SHP77 treated with DMSO at 0.1 percent for 48 hours (cell line): ENCODE data around the gene NGDN.
"Not testable (repeated sequence)": the region's sequence is repeated elsewhere in the genome, so short reads cannot be mapped to it uniquely, and the experiment has no call there.

Experiments
- DNase-seq: peaks from one replicate; lab custom pipeline; 2025; lab: John Stamatoyannopoulos, UW

Gene NGDN

GRCh38 chr14:23438101-23438971 lies 31.2 kb upstream of the NGDN start:
- no peak for DNase-seq

DNA sequence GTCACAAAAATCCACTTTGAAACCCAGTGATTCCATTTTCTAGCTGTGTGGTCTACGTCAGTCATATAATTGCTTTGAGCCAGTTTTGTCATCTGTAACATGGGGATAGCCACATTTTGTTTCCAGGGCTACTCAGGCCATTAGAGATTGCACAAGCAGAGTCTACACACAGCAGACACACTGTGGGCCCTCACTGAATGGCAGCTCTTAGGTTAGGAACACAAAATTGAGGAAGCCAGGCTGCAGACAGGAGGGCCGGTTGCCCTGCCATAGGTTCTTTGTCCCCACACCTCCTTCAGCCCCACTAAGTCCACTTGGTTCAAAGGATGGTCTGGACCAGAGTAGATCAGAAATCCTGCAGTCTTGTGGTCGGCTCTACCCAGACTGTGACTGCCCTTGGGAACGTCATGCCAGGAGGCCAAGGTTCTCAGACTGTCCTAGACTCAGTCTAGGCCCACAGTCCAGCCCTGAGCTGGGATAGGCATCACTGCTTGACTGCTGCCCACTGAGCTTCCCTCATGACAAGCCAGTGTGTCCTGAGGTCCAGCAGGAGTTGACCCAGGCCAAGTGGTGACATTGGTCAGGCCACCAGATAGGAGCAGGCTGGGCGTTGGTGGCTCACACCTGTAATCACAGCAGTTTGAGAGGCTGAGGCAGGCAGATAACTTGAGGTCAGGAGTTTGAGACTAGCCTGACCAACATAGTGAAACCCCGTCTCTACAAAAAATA lies 30.2 kb upstream of the NGDN start:
- no peak for DNase-seq

- no peak for DNase-seq
These were observed 28.4 kb upstream of the NGDN start for GRCh38 chr14:23441076-23441475.

- DNase-seq: no peak
These were observed 26.7 kb upstream of the NGDN start for GRCh38 chr14:23442721-23443356.

GRCh38 chr14:23443411-23443812 lies 26.1 kb upstream of the NGDN start:
- DNase-seq: no peak

DNA sequence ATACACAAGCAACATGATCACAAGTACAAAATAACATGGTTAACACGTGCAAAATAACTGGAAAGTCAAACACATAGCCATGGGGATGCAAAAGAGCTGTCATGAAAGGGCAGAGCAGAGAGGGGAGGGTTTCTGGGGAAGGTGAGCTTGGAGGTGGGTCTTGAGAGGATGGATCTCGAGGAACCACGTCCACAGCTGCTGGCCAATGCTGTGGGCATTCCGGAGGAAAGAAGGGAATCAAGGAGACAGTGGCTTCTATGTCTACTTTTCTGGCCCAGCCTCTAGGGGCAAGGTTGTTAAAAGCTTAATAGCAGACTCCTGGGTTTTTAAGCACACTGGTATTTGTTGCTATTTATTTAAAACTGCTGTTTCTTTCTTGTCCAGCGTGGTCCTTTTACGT lies 25.6 kb upstream of the NGDN start:
- DNase-seq: no peak

- no peak for DNase-seq
These were observed 25.2 kb upstream of the NGDN start for GRCh38 chr14:23444314-23444713.

DNA sequence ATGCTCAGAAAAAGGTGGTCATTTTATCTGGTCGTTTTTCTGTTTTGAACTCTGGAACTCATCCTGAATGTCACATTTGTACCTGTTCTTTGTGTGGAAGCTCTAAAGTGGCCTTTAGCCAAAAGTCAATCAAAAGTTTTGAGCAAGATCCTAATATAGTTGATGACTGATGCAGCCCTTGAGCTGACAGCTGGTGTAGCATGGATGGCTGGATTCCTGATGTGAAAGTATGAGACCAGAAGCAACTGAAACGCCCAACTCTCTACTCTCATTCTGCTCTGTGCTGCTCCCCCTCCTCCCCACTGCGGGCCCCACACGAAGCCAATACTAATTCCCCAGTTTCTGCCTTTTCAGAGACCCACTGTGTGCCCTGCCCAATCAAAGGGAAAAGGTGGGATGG lies 23.7 kb upstream of the NGDN start:
- no peak for DNase-seq

- DNase-seq: no peak
These were observed 23.1 kb upstream of the NGDN start for GRCh38 chr14:23446291-23446851.

DNA sequence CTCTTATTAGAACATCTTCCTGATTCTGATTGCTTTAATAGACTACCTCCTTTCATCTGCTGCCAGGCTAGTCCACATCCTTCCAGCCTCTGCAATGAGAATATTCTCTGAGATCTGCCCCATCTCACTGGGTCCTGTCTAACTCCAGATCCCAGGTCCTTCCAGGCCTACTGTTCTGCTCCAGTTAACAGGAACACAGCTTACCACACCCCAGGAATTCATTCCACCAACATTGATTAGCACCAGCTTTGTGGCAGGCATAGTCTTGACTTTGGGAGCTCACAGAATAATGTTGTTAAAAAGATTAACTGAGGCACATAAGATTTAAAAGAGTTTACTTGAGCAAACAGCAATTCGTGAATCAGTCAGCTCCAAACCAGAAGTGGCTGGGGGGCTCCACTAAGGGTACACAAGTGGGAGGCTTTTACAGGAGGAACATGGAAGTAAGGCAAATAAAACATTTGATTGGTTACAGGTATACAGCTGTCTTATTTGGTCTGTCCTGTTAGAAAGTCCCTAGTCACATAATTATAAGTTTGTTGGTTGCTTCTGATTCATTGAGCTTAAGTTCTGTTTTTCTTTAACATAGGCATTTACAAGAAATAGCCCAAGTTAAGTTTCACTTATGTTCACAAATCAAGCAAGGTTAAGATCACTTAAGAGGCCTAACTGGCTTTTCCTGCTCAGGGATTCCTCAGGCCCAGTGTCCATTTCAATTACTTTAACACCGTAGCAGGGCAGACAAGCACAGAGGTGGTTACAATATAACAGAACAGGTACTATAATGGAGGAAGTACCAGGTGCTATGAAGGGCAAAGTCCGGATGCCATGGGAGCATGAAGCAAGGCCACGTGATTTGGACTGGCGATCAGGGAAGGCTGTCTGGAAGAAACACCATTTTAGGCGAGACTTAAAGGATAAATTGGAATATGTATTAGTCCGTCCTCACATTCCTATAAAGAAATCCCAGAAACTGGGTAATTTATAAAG lies 21.8 kb upstream of the NGDN start:
- no peak for DNase-seq

GRCh38 chr14:23449314-23449713 lies 20.2 kb upstream of the NGDN start:
- no peak for DNase-seq

DNA sequence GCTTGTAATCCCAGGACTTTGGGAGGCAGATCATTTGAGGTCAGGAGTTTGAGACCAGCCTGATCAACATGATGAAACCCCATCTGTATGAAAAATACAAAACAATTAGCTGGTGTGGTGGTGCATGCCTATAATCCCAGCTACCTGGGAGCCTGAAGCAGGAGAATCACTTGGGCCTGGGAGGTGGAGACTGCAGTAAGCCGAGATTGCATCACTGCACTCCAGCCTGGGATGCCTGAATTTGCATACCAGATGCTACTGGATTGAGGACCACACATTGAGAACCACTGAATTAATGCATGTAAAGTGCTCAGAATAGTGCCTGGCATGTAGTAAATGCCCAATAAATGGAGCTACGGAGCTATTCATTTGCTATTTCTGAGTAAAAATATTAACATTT lies 19.1 kb upstream of the NGDN start:
- no peak for DNase-seq

GRCh38 chr14:23452237-23452636 lies 17.3 kb upstream of the NGDN start:
- DNase-seq: no peak

DNA sequence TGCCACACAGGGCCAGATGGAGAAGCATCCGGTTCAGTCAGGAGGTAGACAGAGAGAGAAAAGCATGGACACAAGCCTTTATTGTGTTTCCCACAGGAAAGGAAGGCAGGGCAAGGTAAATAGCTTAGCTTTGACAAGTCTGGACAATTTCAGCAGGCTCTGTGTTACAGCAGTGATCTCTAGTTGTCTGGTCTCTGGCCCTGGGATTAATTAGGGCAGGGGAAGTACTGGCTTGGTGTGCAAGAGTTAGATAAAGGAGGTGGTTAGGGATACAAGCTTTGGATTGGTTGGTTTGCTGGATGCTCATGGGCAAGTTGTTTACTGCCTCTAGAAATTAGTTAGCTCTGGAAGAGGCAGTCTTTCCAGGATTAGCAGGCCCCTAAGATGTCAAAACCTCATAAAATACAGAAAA lies 15.1 kb upstream of the NGDN start:
- no peak for DNase-seq

DNA sequence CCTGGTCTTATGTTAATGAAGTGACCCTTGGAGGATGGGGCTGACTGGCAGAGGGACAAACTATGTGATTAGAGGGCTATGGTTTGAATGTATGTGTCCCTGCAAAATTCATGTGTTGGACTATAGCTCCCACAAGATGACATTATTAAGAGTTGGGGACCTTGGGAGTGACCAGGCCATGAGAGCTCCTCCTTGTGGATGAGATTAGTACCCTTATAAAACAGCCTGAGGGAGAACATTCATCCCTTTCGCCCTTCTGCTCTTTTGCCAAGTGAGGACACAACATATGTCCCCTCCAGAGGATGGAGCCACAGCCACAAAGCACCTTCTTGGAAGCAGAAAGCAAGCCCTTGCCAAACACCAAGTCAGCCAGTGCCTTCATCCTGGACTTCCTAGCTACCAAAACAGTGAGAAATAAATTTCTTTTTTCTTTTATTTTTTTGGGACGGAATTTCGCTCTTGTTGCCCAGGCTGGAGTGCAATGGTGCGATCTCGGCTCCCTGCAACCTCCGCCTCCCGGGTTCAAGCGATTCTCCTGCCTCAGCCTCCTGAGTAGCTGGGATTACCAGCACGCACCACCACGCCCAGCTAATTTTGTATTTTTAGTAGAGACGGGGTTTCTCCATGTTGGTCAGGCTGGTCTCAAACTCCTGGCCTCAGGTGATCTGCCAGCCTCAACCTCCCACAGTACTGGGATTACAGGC lies 12.5 kb upstream of the NGDN start:
- DNase-seq: not testable (repeated sequence)

DNA sequence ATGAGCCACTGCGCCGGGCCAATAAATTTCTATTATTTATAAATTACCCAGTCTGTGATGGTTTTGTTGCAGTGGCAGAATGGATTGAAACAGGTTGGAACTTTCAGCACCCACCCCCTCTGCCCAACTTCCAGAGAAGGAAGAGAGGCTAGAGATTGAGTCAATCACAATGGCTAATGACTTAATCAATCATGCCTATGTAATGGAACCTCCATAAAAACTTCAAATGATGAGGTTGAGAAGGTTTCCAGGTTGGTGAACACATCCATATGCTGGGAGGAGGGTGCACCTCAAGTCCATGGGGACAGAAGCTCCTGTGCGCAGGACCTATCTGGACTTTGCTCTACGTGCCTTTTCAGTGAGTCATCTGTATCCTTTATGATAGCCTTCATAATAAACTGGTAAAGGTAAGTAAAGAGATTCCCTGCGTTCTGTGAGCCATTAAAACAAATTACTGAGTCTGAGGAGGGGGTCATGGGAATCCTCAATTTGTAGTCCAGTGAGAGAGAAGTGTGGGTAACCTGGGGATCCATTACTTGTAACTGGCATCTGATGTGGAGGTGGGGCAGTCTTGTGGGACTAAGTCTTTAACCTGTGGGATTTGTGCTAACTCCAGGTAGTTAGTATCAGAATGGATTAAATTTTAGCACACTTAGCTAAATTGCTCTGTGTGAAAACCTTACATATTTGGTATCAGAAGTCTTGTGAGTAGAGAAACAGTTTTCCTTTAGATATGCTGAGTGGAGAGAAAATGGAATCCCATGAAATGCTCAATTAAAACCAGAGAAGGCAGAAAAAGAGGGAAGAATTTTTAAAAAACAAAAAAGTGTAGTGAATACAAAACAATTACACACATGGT lies 11.7 kb upstream of the NGDN start:
- DNase-seq: no peak

DNA sequence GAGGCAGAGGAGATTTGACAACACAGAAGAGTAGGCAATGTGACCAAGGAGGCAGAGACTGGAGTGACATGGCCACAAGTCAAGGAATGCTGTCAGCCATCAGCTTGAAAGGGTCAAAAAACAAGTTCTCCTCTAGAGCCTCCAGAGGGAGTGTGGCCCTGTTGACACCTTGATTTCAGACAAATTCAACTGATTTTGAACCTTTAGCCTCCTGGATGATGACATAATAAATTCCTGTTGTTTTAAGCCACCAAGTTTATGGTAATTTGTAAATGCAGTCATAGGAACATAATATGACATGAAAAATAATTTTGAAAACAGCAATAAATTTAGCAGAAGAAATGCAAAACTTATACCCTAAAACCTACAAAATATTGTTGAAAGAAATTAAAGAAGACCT lies 8.5 kb upstream of the NGDN start:
- no peak for DNase-seq

DNA sequence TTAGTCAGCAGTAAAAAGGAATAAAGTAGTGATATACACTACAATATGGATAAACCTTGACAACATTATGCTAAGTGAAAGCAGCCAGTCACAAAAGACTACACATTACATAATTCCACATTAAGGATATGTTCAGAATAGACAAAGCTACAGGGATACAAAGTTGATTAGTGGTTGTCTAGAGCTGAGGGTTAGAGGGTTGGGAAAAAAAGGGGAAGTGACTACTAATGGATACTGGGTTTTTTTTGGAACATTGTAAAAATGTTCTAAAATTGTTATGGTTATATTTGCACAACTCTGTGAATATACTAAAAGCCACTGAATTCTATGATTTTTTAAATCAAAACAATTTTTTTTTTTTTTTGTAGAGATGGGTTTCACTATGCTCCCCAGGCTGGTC lies 4.8 kb upstream of the NGDN start:
- DNase-seq: no peak

- no peak for DNase-seq
These were observed 4.2 kb upstream of the NGDN start for GRCh38 chr14:23465261-23465660.

DNA sequence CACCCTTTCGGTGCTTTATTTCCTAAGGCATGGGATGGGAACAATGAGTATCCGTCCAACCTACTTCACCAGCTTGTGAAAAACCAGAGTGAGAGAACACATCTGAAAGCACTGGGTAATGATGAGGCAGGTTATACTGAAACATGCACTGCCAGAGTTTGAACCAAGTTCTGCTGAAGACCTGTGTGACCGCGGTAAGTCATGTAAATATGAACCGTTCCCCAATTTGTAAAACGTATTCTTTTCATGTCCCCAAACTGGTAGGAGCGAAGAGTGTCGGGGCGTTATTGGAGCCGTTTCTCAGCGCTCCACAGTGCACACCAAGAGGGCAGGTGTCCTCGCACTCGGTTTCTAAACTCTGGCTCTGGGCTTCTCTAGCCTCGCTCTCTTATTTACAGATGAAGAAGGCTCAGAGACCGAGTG lies 788 bp upstream of the NGDN start:
- DNase-seq: no peak
